Sigmoid colon (tissue), 7 donors: ENCODE data around the gene ARHGAP18. TPM values are rescaled to one million over a fixed set of nuclear protein-coding genes. Genes with fewer than 3 reads are reported as not detected.

Experiments
- DNase-seq: peaks from one replicate; pipeline ENCODE4 v3.0.0-alpha.2; 2019
- H3K27ac ChIP-seq, 4 donors: fragments of 200-600 bp; sonication (generic); one replicate each; pipeline ENCODE4 v1.5.1; 2016 to 2019; ENCODE audit warnings: mild to moderate bottlenecking in 1 of 4
- H3K27me3 ChIP-seq, 3 donors: fragments of 200-600 bp; sonication (generic); one replicate each; pipeline ENCODE4 v1.5.1; 2019; ENCODE audit warnings: mild to moderate bottlenecking in 1 of 3
- H3K36me3 ChIP-seq, 4 donors: fragments of 200-600 bp; sonication (generic); one replicate each; pipeline ENCODE4 v1.5.1; 2016 to 2019
- H3K4me1 ChIP-seq, 4 donors: fragments of 200-600 bp; sonication (generic); one replicate each; pipeline ENCODE4 v1.5.1; 2017 to 2019
- H3K4me3 ChIP-seq, 4 donors: fragments of 200-600 bp; sonication (generic); one replicate each; pipeline ENCODE4 v1.5.1; 2017 to 2019; ENCODE audit warnings: mild to moderate bottlenecking in 2 of 4, moderate library complexity in 1 of 4
- H3K9me3 ChIP-seq, 4 donors: fragments of 200-600 bp in 3 of 4; sonication (generic) in 3 of 4; one replicate each; pipeline versions ENCODE4 v1.5.1 to v1.6.1; 2013 to 2019
- EP300 ChIP-seq, 4 donors: sonication (generic); formaldehyde crosslinking; IDR thresholded peaks; one replicate each; pipeline ENCODE4 v1.6.1; 2017; ENCODE audit warnings: antibody characterized with exemption in 4 of 4
- POLR2A ChIP-seq, 2 donors: fragments of 450-650 bp; IDR thresholded peaks; one replicate each; pipeline ENCODE4 v1.6.1; 2016; ENCODE audit warnings: antibody characterized with exemption in 2 of 2, mild to moderate bottlenecking in 2 of 2, moderate library complexity in 2 of 2
- POLR2AphosphoS5 ChIP-seq, 4 donors: sonication (generic); formaldehyde crosslinking; IDR thresholded peaks; one replicate each; pipeline ENCODE4 v1.6.1; 2017; ENCODE audit warnings: antibody characterized with exemption in 4 of 4
- WGBS, 2 donors: extraction: QIAGEN DNeasy Blood & Tissue Kit; methylation state at CpG; one replicate each; pipeline ENCODE4 v1.1.7; 2013; 5-methylcytosine and 5-hydroxymethylcytosine counted together
- intact Hi-C: fragments of 100-400 bp; cut with DNase I; formaldehyde crosslinking; loops from one replicate; pipeline ENCODE4 v1.15.1; 2023
- polyA plus RNA-seq, 3 donors: library from polyadenylated mRNA; stranded (reverse); fragments of 200-250 nt; gene quantifications; one replicate each; pipeline ENCODE4 v1.2.3, GENCODE V29; 2013
- total RNA-seq, 4 donors: library from RNA; depleted of rRNA; stranded (reverse); fragments of >200 nt; gene quantifications; one replicate each; pipeline ENCODE4 v1.1.0, GENCODE V29; 2016
- TF ChIP-seq, protein P1 (sequence below), 4 experiments: fragments of 450-650 bp in 3 of 4; fragments of 200-600 bp in 1 of 4; IDR thresholded peaks; one replicate each; pipeline ENCODE4 v1.5.1; 2016 to 2019; ENCODE audit warnings: antibody characterized with exemption in 4 of 4, mild to moderate bottlenecking in 3 of 4, moderate library complexity in 2 of 4
- donor health status: healthy with polysubstance abuse.
- donor health status: Bipolar disorder and iron deficiency.
- donor health status: healthy.

ARHGAP18 gene
- total and polyA plus RNA-seq, 7 donors = 9.2 to 16.9 (median 10.7) TPM

DNA sequence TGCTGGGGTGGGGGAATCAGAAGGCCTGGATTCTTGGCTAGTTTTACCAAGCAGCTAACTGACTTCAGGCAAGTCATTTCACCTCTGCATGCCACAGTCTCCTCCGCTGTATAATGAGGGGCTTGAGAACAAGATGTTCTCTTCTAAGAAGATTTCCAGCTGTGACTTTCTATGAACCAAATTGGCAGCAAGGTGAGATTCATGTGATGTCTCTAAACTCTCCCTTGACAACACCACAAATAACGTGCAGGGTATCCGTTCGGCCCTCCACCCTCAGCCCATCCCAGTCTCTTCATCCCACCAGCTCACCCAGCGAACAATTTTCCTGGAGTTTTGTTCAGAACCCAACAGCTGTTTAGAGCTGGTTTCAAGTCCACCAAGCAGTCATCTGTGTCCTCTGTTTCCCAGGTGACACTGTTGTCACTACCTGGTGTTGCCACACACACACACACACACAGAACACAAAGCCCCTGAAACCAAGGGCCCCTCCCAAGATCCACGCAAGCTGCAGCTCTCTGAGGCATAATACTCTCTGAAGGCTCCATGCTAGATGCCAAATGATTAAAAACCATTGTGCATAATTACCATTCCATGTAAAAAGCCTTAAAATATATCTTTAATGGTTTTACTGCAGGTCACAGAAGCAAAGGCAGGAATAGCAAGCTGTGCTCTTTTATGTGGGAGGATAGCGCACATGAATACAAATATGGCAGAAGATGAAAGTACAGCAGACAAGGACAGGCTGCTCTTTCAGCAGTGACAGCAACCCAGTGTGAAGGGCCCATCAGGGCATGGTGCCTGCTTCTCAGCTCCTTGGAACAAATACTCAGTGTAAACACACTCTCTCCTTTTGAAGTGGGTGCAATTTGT is 48.2 kb downstream of the ARHGAP18 start:
- WGBS, 2 donors = 89 to 91% methylated on average over 7 of the region's 7 CpGs
- H3K9me3 ChIP-seq = no peaks in the 10 kb centered on the region
- H3K36me3 ChIP-seq = no peaks in the 10 kb centered on the region
- DNase-seq = no peak
- peak overlapping the region in 2 of 4 donors; percentile 3 to 26 for H3K27ac ChIP-seq
- intact Hi-C loops = no loop called here
- TF ChIP-seq POLR2A (IDR thresholded peaks at IDR 0.05) (no peak), EP300 (IDR thresholded peaks at IDR 0.05) (peak in 1 of 4 donors; percentile 23), POLR2AphosphoS5 (IDR thresholded peaks at IDR 0.05) (peak in 1 of 4 donors; percentile 53)
- TF ChIP-seq, protein P1, sequence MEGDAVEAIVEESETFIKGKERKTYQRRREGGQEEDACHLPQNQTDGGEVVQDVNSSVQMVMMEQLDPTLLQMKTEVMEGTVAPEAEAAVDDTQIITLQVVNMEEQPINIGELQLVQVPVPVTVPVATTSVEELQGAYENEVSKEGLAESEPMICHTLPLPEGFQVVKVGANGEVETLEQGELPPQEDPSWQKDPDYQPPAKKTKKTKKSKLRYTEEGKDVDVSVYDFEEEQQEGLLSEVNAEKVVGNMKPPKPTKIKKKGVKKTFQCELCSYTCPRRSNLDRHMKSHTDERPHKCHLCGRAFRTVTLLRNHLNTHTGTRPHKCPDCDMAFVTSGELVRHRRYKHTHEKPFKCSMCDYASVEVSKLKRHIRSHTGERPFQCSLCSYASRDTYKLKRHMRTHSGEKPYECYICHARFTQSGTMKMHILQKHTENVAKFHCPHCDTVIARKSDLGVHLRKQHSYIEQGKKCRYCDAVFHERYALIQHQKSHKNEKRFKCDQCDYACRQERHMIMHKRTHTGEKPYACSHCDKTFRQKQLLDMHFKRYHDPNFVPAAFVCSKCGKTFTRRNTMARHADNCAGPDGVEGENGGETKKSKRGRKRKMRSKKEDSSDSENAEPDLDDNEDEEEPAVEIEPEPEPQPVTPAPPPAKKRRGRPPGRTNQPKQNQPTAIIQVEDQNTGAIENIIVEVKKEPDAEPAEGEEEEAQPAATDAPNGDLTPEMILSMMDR (IDR thresholded peaks at IDR 0.05) = no peak
- H3K4me1 ChIP-seq = peaks cover 0 to 11% (median 6%) of the 10 kb centered on the region in 4 donors
- H3K27me3 ChIP-seq = no peaks in the 10 kb centered on the region
- no peak overlapping the region for H3K4me3 ChIP-seq

DNA sequence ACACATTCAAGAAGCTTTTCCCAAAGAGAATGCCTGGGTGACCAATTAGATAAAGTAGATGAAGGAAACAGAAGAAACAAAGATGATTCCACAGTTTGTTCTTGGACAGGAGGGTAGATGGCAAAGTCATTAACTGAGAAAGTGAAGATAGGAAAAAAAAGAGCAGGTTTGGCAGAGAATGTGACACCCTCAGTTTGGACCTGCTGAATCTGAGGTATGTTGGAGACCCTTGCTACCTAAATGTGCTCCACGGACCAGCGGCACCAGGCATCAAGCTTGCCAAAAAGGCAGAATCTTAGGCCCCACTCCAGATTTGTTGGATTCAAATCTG is 49.7 kb downstream of the ARHGAP18 start:
- WGBS, 2 donors = 96 to 97% methylated on average over 2 of the region's 2 CpGs
- DNase-seq = no peak
- H3K27ac ChIP-seq = peak overlapping the region in 1 of 4 donors; percentile 1
- H3K36me3 ChIP-seq = no peaks in the 10 kb centered on the region
- H3K27me3 ChIP-seq = no peaks in the 10 kb centered on the region
- peaks cover 0 to 11% (median 6%) of the 10 kb centered on the region in 4 donors for H3K4me1 ChIP-seq
- TF ChIP-seq EP300 (IDR thresholded peaks at IDR 0.05) (no peak), POLR2A (IDR thresholded peaks at IDR 0.05) (no peak), POLR2AphosphoS5 (IDR thresholded peaks at IDR 0.05) (no peak)
- TF ChIP-seq, protein P1 (IDR thresholded peaks at IDR 0.05) = no peak
- H3K9me3 ChIP-seq = no peaks in the 10 kb centered on the region
- no peak overlapping the region for H3K4me3 ChIP-seq
- intact Hi-C loops = no loop called here

DNA sequence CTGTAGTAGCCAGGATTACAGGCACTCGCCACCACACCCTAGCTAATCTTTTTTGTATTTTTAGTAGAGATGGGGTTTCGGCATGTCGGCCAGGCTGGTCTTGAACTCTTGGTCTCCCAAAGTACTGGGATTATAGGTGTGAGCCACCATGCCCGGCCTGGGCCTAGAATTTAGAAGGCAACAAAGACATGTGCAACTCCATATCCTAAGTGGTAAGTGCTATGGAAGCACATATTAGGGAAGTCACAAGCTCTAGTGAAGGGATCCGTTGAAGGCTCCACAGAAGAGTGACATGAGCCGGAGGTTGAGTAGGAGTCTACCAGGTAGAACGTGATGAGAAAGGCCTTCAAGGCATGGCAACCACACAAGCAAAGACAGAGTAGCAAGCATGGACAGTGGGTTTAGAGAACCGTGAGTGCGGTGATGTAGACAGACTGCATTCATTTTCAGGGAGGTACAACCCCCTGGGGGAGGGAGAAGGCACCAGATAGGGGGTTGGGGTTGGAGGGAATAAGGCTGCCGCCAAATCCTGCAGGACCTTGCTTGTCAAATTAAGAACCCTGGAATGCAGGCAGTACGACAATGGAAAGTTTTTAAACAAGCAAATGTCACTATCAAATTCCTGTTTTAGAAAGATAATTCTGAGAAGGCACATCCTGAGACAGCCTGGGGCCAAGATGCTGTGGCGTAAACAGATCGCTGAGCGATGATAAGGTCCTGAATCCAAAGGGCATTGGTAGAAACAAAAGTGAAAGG is 50.2 kb downstream of the ARHGAP18 start:
- no peaks in the 10 kb centered on the region for H3K36me3 ChIP-seq
- no peaks in the 10 kb centered on the region for H3K9me3 ChIP-seq
- peak overlapping the region in 1 of 4 donors; percentile 28 for H3K27ac ChIP-seq
- H3K27me3 ChIP-seq = no peaks in the 10 kb centered on the region
- TF ChIP-seq, protein P1 (IDR thresholded peaks at IDR 0.05) = no peak
- TF ChIP-seq EP300 (IDR thresholded peaks at IDR 0.05) = no peak
- TF ChIP-seq POLR2AphosphoS5 (IDR thresholded peaks at IDR 0.05) = no peak
- no peak for TF ChIP-seq POLR2A (IDR thresholded peaks at IDR 0.05)
- 87 to 94% methylated on average over 14 of the region's 14 CpGs for WGBS, 2 donors
- H3K4me1 ChIP-seq = peaks cover 0 to 11% (median 6%) of the 10 kb centered on the region in 4 donors
- H3K4me3 ChIP-seq = no peak overlapping the region
- no peak for DNase-seq
- intact Hi-C loops = no loop called here

DNA sequence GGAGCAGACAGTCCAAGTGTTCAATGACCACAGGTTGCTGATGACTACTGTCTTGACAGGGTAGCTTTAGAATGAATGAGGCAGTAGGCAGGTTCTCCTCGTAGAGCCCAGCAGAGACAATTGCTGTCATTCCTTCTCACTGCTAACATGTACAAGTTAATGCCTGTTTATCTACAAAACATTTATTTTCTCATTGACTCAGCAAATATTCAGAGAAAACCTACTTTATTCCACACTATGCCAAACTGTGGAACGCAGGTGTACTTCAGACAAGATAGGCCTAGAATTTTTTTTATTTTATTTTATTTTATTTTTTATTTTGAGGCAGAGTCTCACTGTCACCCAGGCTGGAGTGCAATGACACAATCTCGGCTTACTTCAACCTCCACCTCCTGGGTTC is 50.8 kb downstream of the ARHGAP18 start:
- H3K27ac ChIP-seq = no peak overlapping the region
- no peaks in the 10 kb centered on the region for H3K36me3 ChIP-seq
- 94 to 95% methylated on average over 3 of the region's 3 CpGs for WGBS, 2 donors
- TF ChIP-seq, protein P1 (IDR thresholded peaks at IDR 0.05) = no peak
- TF ChIP-seq POLR2AphosphoS5 (IDR thresholded peaks at IDR 0.05) (no peak), EP300 (IDR thresholded peaks at IDR 0.05) (no peak), POLR2A (IDR thresholded peaks at IDR 0.05) (no peak)
- H3K9me3 ChIP-seq = no peaks in the 10 kb centered on the region
- H3K4me3 ChIP-seq = no peak overlapping the region
- H3K4me1 ChIP-seq = peaks cover 0 to 11% (median 6%) of the 10 kb centered on the region in 4 donors
- intact Hi-C loops = no loop called here
- H3K27me3 ChIP-seq = no peaks in the 10 kb centered on the region
- DNase-seq = no peak
